GM10266 (cell line): ENCODE measurements around the gene SH3PXD2A.

Source experiments
- DNase-seq: peaks from one replicate; pipeline ENCODE4 v3.0.0; 2012; ENCODE audit errors: extremely low spot score
- TF ChIP-seq, protein P1 (sequence below): IDR thresholded peaks from 2 replicates; pipeline ENCODE4 v1.5.1; 2012; ENCODE audit warnings: mild to moderate bottlenecking, low read depth; ENCODE audit not compliant: control insufficient read depth, insufficient read depth; ENCODE audit errors: missing control alignments

The SH3PXD2A gene

DNA sequence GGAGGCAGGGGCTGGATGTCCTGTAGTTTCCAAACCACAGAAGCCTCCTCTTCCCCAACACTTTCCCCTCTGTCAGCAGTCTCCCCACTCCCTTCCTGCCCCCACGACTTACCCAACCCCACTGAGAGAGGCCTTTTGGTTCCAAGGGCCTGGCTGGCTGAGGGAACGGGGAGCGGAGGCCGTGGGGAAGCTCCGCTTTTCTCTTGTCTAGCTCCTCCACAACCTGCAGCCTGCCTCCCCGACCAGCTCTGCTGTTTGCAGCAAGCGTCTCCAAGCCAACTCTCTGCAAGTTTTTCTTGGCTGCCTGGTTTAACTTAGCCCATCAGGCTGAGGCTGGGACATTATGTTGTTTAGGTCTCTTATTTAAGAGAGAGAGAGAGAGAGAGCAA lies 235.0 kb downstream of the SH3PXD2A start:
- no peak for DNase-seq
- TF ChIP-seq, protein P1, sequence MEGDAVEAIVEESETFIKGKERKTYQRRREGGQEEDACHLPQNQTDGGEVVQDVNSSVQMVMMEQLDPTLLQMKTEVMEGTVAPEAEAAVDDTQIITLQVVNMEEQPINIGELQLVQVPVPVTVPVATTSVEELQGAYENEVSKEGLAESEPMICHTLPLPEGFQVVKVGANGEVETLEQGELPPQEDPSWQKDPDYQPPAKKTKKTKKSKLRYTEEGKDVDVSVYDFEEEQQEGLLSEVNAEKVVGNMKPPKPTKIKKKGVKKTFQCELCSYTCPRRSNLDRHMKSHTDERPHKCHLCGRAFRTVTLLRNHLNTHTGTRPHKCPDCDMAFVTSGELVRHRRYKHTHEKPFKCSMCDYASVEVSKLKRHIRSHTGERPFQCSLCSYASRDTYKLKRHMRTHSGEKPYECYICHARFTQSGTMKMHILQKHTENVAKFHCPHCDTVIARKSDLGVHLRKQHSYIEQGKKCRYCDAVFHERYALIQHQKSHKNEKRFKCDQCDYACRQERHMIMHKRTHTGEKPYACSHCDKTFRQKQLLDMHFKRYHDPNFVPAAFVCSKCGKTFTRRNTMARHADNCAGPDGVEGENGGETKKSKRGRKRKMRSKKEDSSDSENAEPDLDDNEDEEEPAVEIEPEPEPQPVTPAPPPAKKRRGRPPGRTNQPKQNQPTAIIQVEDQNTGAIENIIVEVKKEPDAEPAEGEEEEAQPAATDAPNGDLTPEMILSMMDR: no peak

DNA sequence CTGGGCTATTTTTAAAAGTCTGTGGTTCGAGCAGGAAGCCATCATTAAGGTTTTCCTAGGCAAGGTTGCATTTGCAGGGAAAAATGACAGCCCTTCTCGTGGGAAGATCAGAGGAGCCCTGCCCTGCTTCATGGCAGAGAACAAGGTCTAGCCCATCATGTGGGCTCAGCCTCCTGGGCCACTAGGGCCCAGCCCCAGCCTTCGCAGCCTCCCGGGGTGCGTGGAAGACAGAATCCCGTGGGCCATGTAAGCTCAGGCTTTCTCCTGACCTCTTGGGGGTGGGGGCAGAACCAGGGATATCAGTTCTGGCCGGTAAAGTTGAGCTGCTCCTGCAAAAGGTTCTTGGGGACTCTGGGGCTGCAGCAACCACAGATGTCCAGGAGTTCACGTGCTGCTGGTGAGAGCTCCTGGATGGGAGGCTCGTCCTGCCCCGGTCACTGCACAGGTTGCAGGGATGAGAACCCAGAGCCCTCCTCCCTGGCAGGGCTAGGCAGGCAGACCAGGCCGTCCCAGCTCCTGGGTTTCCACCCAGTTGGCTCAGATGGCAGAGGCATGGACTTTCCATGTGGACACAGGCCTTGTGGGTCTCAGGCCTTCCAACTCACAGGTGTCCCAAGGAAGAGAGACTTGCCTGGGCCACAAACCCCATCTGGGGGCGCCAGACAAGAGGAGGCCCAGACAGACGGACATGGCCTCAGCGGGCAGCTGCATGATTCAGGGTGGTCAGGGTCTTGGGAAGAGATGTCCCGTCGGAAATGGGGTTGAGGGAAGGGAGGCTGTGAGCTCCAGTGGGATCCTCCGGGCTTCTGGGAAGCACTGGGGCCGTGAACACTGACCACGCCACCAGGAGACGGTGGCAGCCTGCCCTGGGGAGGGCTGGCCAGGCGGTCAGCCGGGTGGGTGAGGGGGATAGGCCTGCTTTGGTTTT lies 235.7 kb downstream of the SH3PXD2A start:
- TF ChIP-seq, protein P1: no peak
- DNase-seq: no peak

- no peak for DNase-seq
- TF ChIP-seq, protein P1: no peak
These were observed 236.6 kb downstream of the SH3PXD2A start for GRCh38 chr10:103618575-103619423.

DNA sequence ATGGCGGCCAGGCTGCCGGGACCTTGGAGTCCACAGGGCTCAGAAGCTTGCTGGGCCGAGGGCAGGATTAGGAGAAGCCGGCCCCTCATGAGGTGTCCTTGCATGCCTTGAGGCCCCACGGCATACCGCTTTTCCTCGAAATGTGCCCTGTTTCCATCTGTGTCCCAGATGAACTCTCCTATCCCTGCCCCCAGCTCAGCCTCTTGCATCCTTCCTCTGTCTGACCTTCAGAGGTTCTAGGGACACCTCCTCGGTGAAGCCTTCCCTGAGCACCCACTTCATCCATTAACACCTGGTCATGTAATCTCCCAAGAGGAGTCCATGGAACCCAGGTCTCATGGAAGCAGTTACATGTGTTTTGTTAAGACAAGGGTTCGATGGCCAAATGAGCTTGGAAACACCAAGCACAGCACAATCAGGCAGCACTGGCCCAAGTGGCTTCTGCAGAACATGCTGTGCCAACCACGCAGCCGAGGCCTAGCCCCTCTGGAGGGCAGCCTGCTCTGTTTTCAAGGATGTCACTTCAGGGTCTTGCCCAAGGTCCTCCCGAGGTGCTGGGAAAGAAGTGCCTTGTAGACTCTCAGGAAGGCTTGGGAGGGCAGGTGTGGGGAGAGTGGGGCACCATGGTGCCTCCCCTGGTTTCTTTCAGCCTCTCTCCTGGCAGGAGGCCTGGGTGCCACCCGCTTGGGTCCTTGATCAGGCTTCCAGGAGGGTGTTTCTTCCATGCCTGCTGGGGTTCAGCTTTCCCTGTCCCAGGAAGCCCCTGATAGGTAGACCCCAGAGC lies 237.6 kb downstream of the SH3PXD2A start:
- no peak for DNase-seq
- TF ChIP-seq, protein P1: no peak

DNA sequence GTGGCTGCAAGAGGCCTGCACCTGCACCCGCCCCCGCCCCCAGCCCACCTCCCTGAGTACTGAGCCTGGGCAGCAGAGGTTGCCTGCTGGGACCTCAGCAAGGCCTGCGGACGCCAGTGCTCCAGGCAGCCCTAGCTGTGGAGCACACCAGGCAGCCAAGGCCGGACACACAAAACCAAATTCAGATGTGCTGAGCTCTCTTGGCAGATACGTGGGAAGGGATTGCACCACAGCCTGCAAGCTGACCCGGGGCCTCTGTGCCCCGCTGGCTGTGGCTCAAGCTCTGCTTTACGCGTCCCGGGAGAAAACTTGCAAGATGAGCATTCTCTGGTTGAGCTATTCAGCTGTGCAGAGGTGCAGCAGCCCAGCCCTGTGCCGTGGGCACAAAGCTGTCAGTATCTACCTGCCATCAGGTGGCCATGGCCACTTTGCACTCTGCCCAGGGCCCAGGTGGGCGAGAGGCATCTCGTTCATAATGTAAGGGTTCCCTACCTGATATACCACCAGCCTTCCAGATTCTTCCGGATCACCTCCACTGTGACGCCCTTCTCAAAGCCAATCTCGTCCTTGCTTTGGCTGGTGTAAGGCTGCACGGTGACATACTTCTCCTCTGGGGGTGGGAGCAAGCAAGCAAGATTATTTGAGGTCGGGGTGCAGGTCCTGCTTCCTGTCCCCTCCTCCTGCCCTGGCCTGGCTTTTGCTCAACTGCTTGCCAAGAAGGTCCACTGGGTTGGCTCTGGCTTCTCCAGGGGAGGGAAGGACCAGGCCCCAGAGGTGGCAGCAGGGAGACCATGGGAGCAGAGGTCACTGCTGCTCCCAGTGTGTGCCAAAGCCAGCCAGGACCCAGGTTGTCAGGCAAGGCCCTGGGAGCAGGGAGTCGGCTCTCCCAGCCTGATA lies 238.4 kb downstream of the SH3PXD2A start:
- no peak for DNase-seq
- TF ChIP-seq, protein P1: no peak
